Heart right ventricle (tissue), 16 donors: ENCODE data around the gene GARNL3. TPM values are rescaled to one million over a fixed set of nuclear protein-coding genes. Genes with fewer than 3 reads are reported as not detected.

Experiments used
- ATAC-seq, 8 donors: fragments of 200-7000 bp; cut with Tn5 transposase; one replicate each; pipeline ENCODE4 v1.9.1; 2020; ENCODE audit warnings: mild to moderate bottlenecking in 8 of 8, moderate library complexity in 8 of 8, moderate number of reproducible peaks in 1 of 8
- DNase-seq, 2 donors: peaks; one replicate each; pipeline ENCODE4 v3.0.0-alpha.2; 2020
- H3K27ac ChIP-seq, 10 donors: fragments of 200-600 bp; sonication (generic) in 2 of 10; one replicate each; pipeline versions ENCODE4 v1.5.0 to v1.8.0; 2020 to 2022; ENCODE audit warnings: mild to moderate bottlenecking in 3 of 10
- H3K27me3 ChIP-seq, 7 donors: fragments of 200-600 bp; one replicate each; pipeline ENCODE4 v1.8.0; 2021 to 2022; ENCODE audit warnings: mild to moderate bottlenecking in 2 of 7
- H3K36me3 ChIP-seq, 9 donors: fragments of 200-600 bp; sonication (generic) in 1 of 9; one replicate each; pipeline versions ENCODE4 v1.5.0 to v1.8.0; 2020 to 2022; ENCODE audit warnings: mild to moderate bottlenecking in 2 of 9
- H3K4me1 ChIP-seq, 9 donors: fragments of 200-600 bp; sonication (generic) in 1 of 9; one replicate each; pipeline versions ENCODE4 v1.5.0 to v1.8.0; 2020 to 2022; ENCODE audit warnings: mild to moderate bottlenecking in 4 of 9
- H3K4me3 ChIP-seq, 10 donors: fragments of 200-600 bp; sonication (generic) in 2 of 10; one replicate each; pipeline versions ENCODE4 v1.5.0 to v1.8.0; 2020 to 2022; ENCODE audit warnings: mild to moderate bottlenecking in 7 of 10, moderate library complexity in 2 of 10
- H3K9me3 ChIP-seq, 11 donors: fragments of 200-600 bp in 10 of 11; sonication (generic) in 2 of 11; one replicate each; pipeline versions ENCODE4 v1.5.0 to v1.8.0; 2013 to 2022; ENCODE audit warnings: mild to moderate bottlenecking in 2 of 11, control low read depth in 1 of 11, moderate library complexity in 1 of 11
- CTCF ChIP-seq, 9 donors: fragments of 200-600 bp; sonication (generic) in 2 of 9; IDR thresholded peaks; one replicate each; pipeline versions ENCODE4 v1.5.0 to v1.8.0; 2021 to 2022; ENCODE audit warnings: antibody characterized with exemption in 9 of 9, mild to moderate bottlenecking in 5 of 9, moderate library complexity in 1 of 9
- WGBS, 2 donors: extraction: QIAGEN DNeasy Blood & Tissue Kit; methylation state at CpG; one replicate each; pipeline ENCODE4 v1.1.7; 2013; ENCODE audit warnings: inconsistent platforms in 1 of 2; 5-methylcytosine and 5-hydroxymethylcytosine counted together
- intact Hi-C, 10 donors: fragments of 100-400 bp; cut with DNase I; formaldehyde crosslinking; loops; one replicate each; pipeline versions ENCODE4 v1.11.1 to v1.14.2; 2022
- polyA plus RNA-seq, 2 donors: library from polyadenylated mRNA; stranded (reverse); fragments of 200-250 nt; gene quantifications; one replicate each; pipeline ENCODE4 v1.2.3, GENCODE V29; 2013
- total RNA-seq, 10 donors: library from RNA; stranded (reverse); fragmentation: NEBNext Ultra II Directional in 3 of 10; extraction: Animal tissue kit (Norgen Biotek cat#: 25700) in 3 of 10; gene quantifications; one replicate each; pipeline versions ENCODE4 v1.2.1 to v1.2.4, GENCODE V29; 2021 to 2023
- donor health status: Arrhythmogenic right ventricular cardiomyopathy.
- donor health status: ischemic (EF 13 %, LVEDD 7.1; RV severe dilation, severe dysfunction).
- donor health status: healthy with polysubstance abuse.
- donor health status: DM: no; HTN: yes; CAD: no.
- donor health status: DM: no; HTN: no; CAD: no.
- donor health status: ischemic (EF 25% LVEDD 6.9; RV normal size, moderate dysfunction).
- donor health status: ischemic (EF 25% LVEDD 5.7; RV mildly dilated, moderate dysfunction).
- donor health status: healthy.
- donor health status: DM: yes; HTN: yes; CAD: no.
- donor health status: Ischemic cardiomyopathy.
- donor health status: ischemic (EF 35%, LVEDD 5.7; RV mildly dilated, moderate dysfunction).
- donor health status: nonischemic (EF 11% LVEDD 7.7; RV severe dilation, severe dysfunction).
- donor health status: DM: yes; HTN: yes; CAD: no.
- donor health status: PGD.
- donor health status: ischemic (EF 29% LVEDD 5.4; RV normal size, mild dysfunction).
- donor health status: nonischemic (EF 23%, LVEDD 6.1; RV moderate dilation, normal function).

The GARNL3 gene
- total and polyA plus RNA-seq, 12 donors = 3.3 to 53.1 (median 28.3) TPM

GRCh38 chr9:127386249-127386648 is 121.7 kb downstream of the GARNL3 start:
- no peak for DNase-seq
- no peak for ATAC-seq
- peaks cover 0 to 32% (median 0%) of the 10 kb centered on the region in 9 donors for H3K36me3 ChIP-seq
- no peak for TF ChIP-seq CTCF (IDR thresholded peaks at IDR 0.05)
- intact Hi-C loops = no loop called here
- H3K4me1 ChIP-seq = peaks cover 0 to 17% (median 0%) of the 10 kb centered on the region in 9 donors
- no peaks in the 10 kb centered on the region for H3K9me3 ChIP-seq
- H3K27ac ChIP-seq = no peak overlapping the region
- no peak overlapping the region for H3K4me3 ChIP-seq
- no peaks in the 10 kb centered on the region for H3K27me3 ChIP-seq
- 72 to 82% methylated on average over 4 of the region's 4 CpGs for WGBS, 2 donors

GRCh38 chr9:127386981-127387380 is 122.4 kb downstream of the GARNL3 start:
- no peak overlapping the region for H3K27ac ChIP-seq
- intact Hi-C loops = no loop called here
- no peaks in the 10 kb centered on the region for H3K27me3 ChIP-seq
- H3K4me1 ChIP-seq = peaks cover 0 to 17% (median 0%) of the 10 kb centered on the region in 9 donors
- no peaks in the 10 kb centered on the region for H3K9me3 ChIP-seq
- no peak for DNase-seq
- no peak for ATAC-seq
- 87 to 94% methylated on average over 10 of the region's 10 CpGs for WGBS, 2 donors
- TF ChIP-seq CTCF (IDR thresholded peaks at IDR 0.05) = no peak
- H3K4me3 ChIP-seq = no peak overlapping the region
- peaks cover 0 to 39% (median 0%) of the 10 kb centered on the region in 9 donors for H3K36me3 ChIP-seq

- ATAC-seq (peak; percentile 46 to 97 (median 72)), DNase-seq (no peak)
- intact Hi-C loops = no loop called here
- Histone ChIP-seq H3K27ac (no peak overlapping the region), H3K36me3 (peaks cover 0 to 51% (median 0%) of the 10 kb centered on the region in 9 donors), H3K9me3 (no peaks in the 10 kb centered on the region), H3K4me3 (no peak overlapping the region), H3K27me3 (no peaks in the 10 kb centered on the region), H3K4me1 (peaks cover 0 to 17% (median 0%) of the 10 kb centered on the region in 9 donors)
- TF ChIP-seq CTCF (IDR thresholded peaks at IDR 0.05) = no peak
- 66 to 70% methylated on average over 10 of the region's 10 CpGs for WGBS, 2 donors
Observed at GRCh38 chr9:127388037-127388855, 123.7 kb downstream of the GARNL3 start.

GRCh38 chr9:127388856-127389238 is 124.3 kb downstream of the GARNL3 start:
- Histone ChIP-seq H3K27me3 (no peaks in the 10 kb centered on the region), H3K4me1 (peaks cover 0 to 17% (median 0%) of the 10 kb centered on the region in 9 donors), H3K27ac (no peak overlapping the region), H3K9me3 (no peaks in the 10 kb centered on the region), H3K4me3 (no peak overlapping the region), H3K36me3 (peaks cover 0 to 51% (median 0%) of the 10 kb centered on the region in 9 donors)
- DNase-seq (no peak), ATAC-seq (no peak)
- 64% methylated on average over 6 of the region's 6 CpGs for WGBS, 2 donors
- intact Hi-C loops = no loop called here
- no peak for TF ChIP-seq CTCF (IDR thresholded peaks at IDR 0.05)
